ENCODE results near the gene FCRL5. TPM values are rescaled to one million over a fixed set of nuclear protein-coding genes. Genes with fewer than 3 reads are reported as not detected.

Gene FCRL5
- total RNA-seq, 1 donor from 2014 or later, result not detected

GRCh38 chr1:157515141-157515540 lies 37.2 kb downstream of the FCRL5 start:
- H3K9me3 Mint-ChIP-seq, result no peaks in the 10 kb centered on the region
- DNase-seq (ENCODE audit: extremely low spot score, unreplicated experiment), result no peak
- H3K36me3 Mint-ChIP-seq, result no peaks in the 10 kb centered on the region
- H3K27me3 Mint-ChIP-seq, result no peaks in the 10 kb centered on the region
- H3K27ac Mint-ChIP-seq, result no peak overlapping the region
- no peak overlapping the region for H3K4me3 Mint-ChIP-seq
- H3K4me1 Mint-ChIP-seq (ENCODE audit: unreplicated experiment), result peaks cover 9% of the 10 kb centered on the region
- no peak for TF ChIP-seq CTCF (conservative IDR thresholded peaks at IDR 0.05)

GRCh38 chr1:157512036-157512969 lies 40.0 kb downstream of the FCRL5 start:
- H3K9me3 Mint-ChIP-seq, result no peaks in the 10 kb centered on the region
- peaks cover 3% of the 10 kb centered on the region for H3K27me3 Mint-ChIP-seq
- H3K36me3 Mint-ChIP-seq, result no peaks in the 10 kb centered on the region
- no peak overlapping the region for H3K27ac Mint-ChIP-seq
- H3K4me1 Mint-ChIP-seq (ENCODE audit: unreplicated experiment), result peaks cover 9% of the 10 kb centered on the region
- no peak overlapping the region for H3K4me3 Mint-ChIP-seq
- TF ChIP-seq CTCF (conservative IDR thresholded peaks at IDR 0.05), result no peak
- DNase-seq (ENCODE audit: extremely low spot score, unreplicated experiment), result no peak

- no peak for DNase-seq (ENCODE audit: extremely low spot score, unreplicated experiment)
- H3K4me3 Mint-ChIP-seq, result no peak overlapping the region
- peaks cover 13% of the 10 kb centered on the region for H3K4me1 Mint-ChIP-seq (ENCODE audit: unreplicated experiment)
- no peak for TF ChIP-seq CTCF (conservative IDR thresholded peaks at IDR 0.05)
- no peaks in the 10 kb centered on the region for H3K36me3 Mint-ChIP-seq
- peaks cover 7% of the 10 kb centered on the region for H3K27me3 Mint-ChIP-seq
- no peaks in the 10 kb centered on the region for H3K9me3 Mint-ChIP-seq
- no peak overlapping the region for H3K27ac Mint-ChIP-seq
Measured at GRCh38 chr1:157509546-157510232, 42.6 kb downstream of the FCRL5 start.

DNA sequence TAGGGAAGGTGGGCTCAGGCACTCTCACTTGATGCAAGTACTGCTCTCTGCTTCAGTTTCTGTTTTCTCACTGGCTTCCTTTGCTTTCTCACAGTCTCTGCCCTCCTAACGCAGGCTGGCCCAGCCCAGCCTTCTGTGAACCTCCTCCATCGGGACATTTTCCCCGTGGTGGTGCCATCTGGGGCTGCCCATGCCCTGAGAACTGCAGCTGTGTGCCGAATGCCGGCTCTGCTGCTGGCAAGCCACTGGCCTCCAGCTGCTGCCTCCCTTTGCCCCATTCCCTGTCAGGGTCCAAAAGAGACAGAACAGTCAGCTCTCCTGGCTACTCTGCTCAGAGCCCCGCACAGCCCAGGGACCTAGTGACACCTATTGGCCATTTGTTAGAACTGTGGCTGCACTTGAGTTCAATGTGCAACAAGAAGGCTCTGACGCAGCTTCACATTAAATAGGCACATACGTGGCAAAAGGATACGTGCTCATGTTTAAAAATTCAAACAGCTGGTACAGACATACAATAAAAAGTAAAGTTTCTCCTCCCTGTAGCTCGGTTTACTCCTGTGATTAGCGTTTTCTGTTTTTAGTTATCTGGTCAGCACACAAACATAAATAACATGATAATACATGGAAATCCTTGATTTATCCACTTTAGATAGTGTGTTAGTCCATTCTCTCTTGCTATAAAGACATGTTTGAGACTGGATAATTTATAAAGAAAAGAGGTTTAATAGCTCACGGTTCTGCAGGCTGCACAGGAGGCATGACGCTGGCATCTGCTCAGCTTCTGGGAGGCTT lies 46.6 kb downstream of the FCRL5 start:
- Mint-ChIP-seq H3K27ac (no peak overlapping the region), H3K4me3 (no peak overlapping the region), H3K36me3 (no peaks in the 10 kb centered on the region), H3K27me3 (peaks cover 7% of the 10 kb centered on the region), H3K9me3 (no peaks in the 10 kb centered on the region), H3K4me1 (ENCODE audit: unreplicated experiment) (peaks cover 4% of the 10 kb centered on the region)
- no peak for DNase-seq (ENCODE audit: extremely low spot score, unreplicated experiment)
- peak; percentile 84 for TF ChIP-seq CTCF (conservative IDR thresholded peaks at IDR 0.05)

GRCh38 chr1:157504646-157505045 lies 47.7 kb downstream of the FCRL5 start:
- TF ChIP-seq CTCF (conservative IDR thresholded peaks at IDR 0.05), result no peak
- DNase-seq (ENCODE audit: extremely low spot score, unreplicated experiment), result no peak
- Mint-ChIP-seq H3K4me1 (ENCODE audit: unreplicated experiment) (peaks cover 4% of the 10 kb centered on the region), H3K4me3 (no peak overlapping the region), H3K27me3 (peaks cover 7% of the 10 kb centered on the region), H3K27ac (no peak overlapping the region), H3K36me3 (no peaks in the 10 kb centered on the region), H3K9me3 (no peaks in the 10 kb centered on the region)
